Neuronal stem cell (in vitro differentiated cells): ENCODE measurements around the gene LRP10.
A peak's percentile ranks its signal among the peaks of the same experiment; 100 is the strongest.

Source experiments
- DNase-seq: peaks from one replicate; pipeline ENCODE4 v3.0.0-alpha.2; 2013; ENCODE audit warnings: low spot score
- H2AFZ ChIP-seq: one replicate; pipeline ENCODE4 v1.6.1; 2013; ENCODE audit warnings: mild to moderate bottlenecking, low read length, inconsistent platforms
- H2AK5ac ChIP-seq: 2 replicates; pipeline ENCODE4 v1.6.1; 2013; ENCODE audit warnings: low read depth, mild to moderate bottlenecking, inconsistent platforms, low read length, moderate library complexity, mixed read lengths
- H2BK120ac ChIP-seq: 2 replicates; pipeline ENCODE4 v1.6.1; 2013; ENCODE audit warnings: low read depth, mild to moderate bottlenecking, inconsistent platforms, low read length, moderate library complexity, mixed read lengths
- H2BK12ac ChIP-seq: one replicate; pipeline ENCODE4 v1.6.1; 2013; ENCODE audit warnings: low read length, inconsistent platforms
- H2BK15ac ChIP-seq: 2 replicates; pipeline ENCODE4 v1.6.1; 2013; ENCODE audit warnings: mild to moderate bottlenecking, low read length, inconsistent platforms, mixed read lengths
- H2BK5ac ChIP-seq: one replicate; pipeline ENCODE4 v1.6.1; 2013; ENCODE audit warnings: inconsistent platforms, mild to moderate bottlenecking, low read length, moderate library complexity
- H3K14ac ChIP-seq: one replicate; pipeline ENCODE4 v1.6.1; 2013; ENCODE audit warnings: low read length, inconsistent platforms
- H3K18ac ChIP-seq: 2 replicates; pipeline ENCODE4 v1.6.1; 2013; ENCODE audit warnings: low read length, inconsistent platforms
- H3K23ac ChIP-seq: 2 replicates; pipeline ENCODE4 v1.6.1; 2013; ENCODE audit warnings: low read depth, mild to moderate bottlenecking, mixed read lengths, low read length, inconsistent platforms; ENCODE audit not compliant: poor library complexity
- H3K27ac ChIP-seq: replicated peaks from 3 replicates; pipeline ENCODE4 v1.5.1; 2013; ENCODE audit warnings: low read length, inconsistent platforms
- H3K27me3 ChIP-seq, 3 experiments: 2 replicates each; pipeline ENCODE4 v1.6.1; 2013; ENCODE audit warnings: low read length in 3 of 3, mild to moderate bottlenecking in 2 of 3, inconsistent platforms in 1 of 3, low read depth in 1 of 3, mixed read lengths in 1 of 3, moderate library complexity in 1 of 3; ENCODE audit not compliant: control insufficient read depth in 3 of 3, insufficient read depth in 3 of 3
- H3K36me3 ChIP-seq, 2 donors: replicated peaks in 1 of 2; 2 replicates each; pipeline ENCODE4 v1.6.1; 2013; ENCODE audit warnings: low read length in 2 of 2; ENCODE audit not compliant: control insufficient read depth in 2 of 2, insufficient read depth in 2 of 2
- H3K4ac ChIP-seq: 2 replicates; pipeline ENCODE4 v1.6.1; 2013; ENCODE audit warnings: inconsistent platforms, mild to moderate bottlenecking, low read length, moderate library complexity
- H3K4me1 ChIP-seq, 2 donors: 1 replicate in 1 of 2; 2 replicates in 1 of 2; pipeline ENCODE4 v1.6.1; 2013; ENCODE audit warnings: low read length in 2 of 2, low read depth in 1 of 2; ENCODE audit not compliant: control insufficient read depth in 2 of 2, insufficient read depth in 1 of 2
- H3K4me2 ChIP-seq: one replicate; pipeline ENCODE4 v1.6.1; 2013; ENCODE audit warnings: mild to moderate bottlenecking, low read length, inconsistent platforms; ENCODE audit not compliant: insufficient read depth, poor library complexity, severe bottlenecking
- H3K4me3 ChIP-seq, 2 donors: 2 replicates each; pipeline ENCODE4 v1.5.1; 2013; ENCODE audit warnings: low read length in 2 of 2, mild to moderate bottlenecking in 2 of 2, inconsistent platforms in 1 of 2, moderate library complexity in 1 of 2
- H3K79me1 ChIP-seq: one replicate; pipeline ENCODE4 v1.6.1; 2013; ENCODE audit warnings: low read depth, mild to moderate bottlenecking, inconsistent platforms, low read length, moderate library complexity
- H3K9ac ChIP-seq: one replicate; pipeline ENCODE4 v1.6.1; 2013; ENCODE audit warnings: mild to moderate bottlenecking, low read depth, low read length, inconsistent platforms; ENCODE audit not compliant: poor library complexity
- H3K9me3 ChIP-seq, 2 donors: replicated peaks in 1 of 2; 2 replicates each; pipeline versions ENCODE3 to v1.6.1; 2013; ENCODE audit warnings: low read length in 2 of 2, mild to moderate bottlenecking in 2 of 2, inconsistent platforms in 1 of 2, low read depth in 1 of 2, mixed read lengths in 1 of 2, moderate library complexity in 1 of 2; ENCODE audit not compliant: control insufficient read depth in 2 of 2, insufficient read depth in 1 of 2
- H4K8ac ChIP-seq: one replicate; pipeline ENCODE4 v1.6.1; 2013; ENCODE audit warnings: low read depth, mild to moderate bottlenecking, inconsistent platforms, low read length, moderate library complexity
- H4K91ac ChIP-seq: one replicate; pipeline ENCODE4 v1.6.1; 2013; ENCODE audit warnings: low read length, low read depth, mild to moderate bottlenecking, inconsistent platforms; ENCODE audit not compliant: poor library complexity
- WGBS, 2 donors: extraction: QIAGEN DNeasy Blood & Tissue Kit; methylation state at CpG; one replicate each; pipeline ENCODE4 v1.1.7; 2013; ENCODE audit warnings: missing lambda C conversion rate in 2 of 2, mixed read lengths in 1 of 2; ENCODE audit not compliant: insufficient read length in 2 of 2, insufficient replicate concordance in 1 of 2; ENCODE audit errors: extremely low coverage in 2 of 2; 5-methylcytosine and 5-hydroxymethylcytosine counted together

LRP10 gene

DNA sequence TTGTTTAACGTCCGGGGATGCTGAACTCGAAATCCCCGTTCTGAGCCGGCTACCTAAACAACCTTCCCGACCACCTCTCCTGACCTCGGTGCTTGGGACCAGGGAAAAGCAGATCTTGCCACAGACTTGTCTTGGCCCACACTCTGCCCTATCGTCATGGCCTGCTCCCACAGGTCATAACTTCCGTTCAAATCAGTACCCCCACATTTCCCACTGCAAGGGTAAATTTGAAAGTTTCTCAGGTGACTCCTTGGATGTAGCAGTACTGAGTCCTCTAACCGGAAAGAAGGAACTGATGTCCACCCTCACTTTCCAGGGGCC, 48.0 kb downstream of the LRP10 start:
- no CpG with 5 or more reads among the region's 10 CpGs for WGBS, 2 donors
- H3K4me3 ChIP-seq: peak overlapping the region; percentile 32 to 56
- H4K91ac ChIP-seq: no peak overlapping the region
- H4K8ac ChIP-seq: no peak overlapping the region
- no peaks in the 10 kb centered on the region for H3K27me3 ChIP-seq
- H3K27ac ChIP-seq: peak overlapping the region; percentile 71
- peaks cover 6% of the 10 kb centered on the region in 2 donors for H3K4me1 ChIP-seq
- H2AFZ ChIP-seq: peak overlapping the region; percentile 53
- no peak overlapping the region for H2BK15ac ChIP-seq
- peaks cover 3% of the 10 kb centered on the region for H3K79me1 ChIP-seq
- no peak for DNase-seq
- H3K4ac ChIP-seq: no peak overlapping the region
- H3K23ac ChIP-seq: no peak overlapping the region
- peak overlapping the region; percentile 9 for H3K18ac ChIP-seq
- no peak overlapping the region for H2AK5ac ChIP-seq
- peak overlapping the region; percentile 63 for H3K4me2 ChIP-seq
- H3K36me3 ChIP-seq: peaks cover 35 to 76% of the 10 kb centered on the region in 2 donors
- H3K14ac ChIP-seq: no peak overlapping the region
- H2BK120ac ChIP-seq: no peak overlapping the region
- no peak overlapping the region for H2BK5ac ChIP-seq
- peak overlapping the region; percentile 71 for H3K9ac ChIP-seq
- no peaks in the 10 kb centered on the region for H3K9me3 ChIP-seq
- no peak overlapping the region for H2BK12ac ChIP-seq

DNA sequence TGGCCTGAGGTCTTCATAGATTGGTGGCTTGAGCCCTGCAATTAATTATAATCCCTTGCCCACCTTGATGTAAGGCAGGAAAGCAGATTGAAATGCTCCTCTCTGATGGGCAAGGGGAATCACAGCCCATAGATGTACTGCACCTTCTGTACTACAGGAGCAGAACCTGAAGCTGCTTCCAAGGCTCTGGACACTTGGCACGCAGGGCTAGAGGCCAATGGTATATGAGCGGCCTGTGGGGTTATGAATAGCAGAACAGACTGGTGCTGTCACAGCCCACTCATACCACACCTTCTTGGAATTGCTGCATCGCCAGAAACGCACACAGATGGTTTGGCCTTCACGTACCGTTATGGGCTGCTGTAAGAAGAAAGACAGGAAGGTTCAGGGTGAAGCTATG, 49.2 kb downstream of the LRP10 start:
- Histone ChIP-seq H4K8ac (no peak overlapping the region), H3K4me3 (peak overlapping the region in 1 of 2 donors; percentile 65), H2AK5ac (no peak overlapping the region), H3K4me1 (peaks cover 6% of the 10 kb centered on the region in 2 donors), H3K36me3 (peaks cover 38 to 79% of the 10 kb centered on the region in 2 donors), H2AFZ (no peak overlapping the region), H3K9me3 (no peaks in the 10 kb centered on the region), H3K27me3 (no peaks in the 10 kb centered on the region), H2BK15ac (no peak overlapping the region), H2BK12ac (no peak overlapping the region), H4K91ac (no peak overlapping the region), H3K79me1 (peaks cover 3% of the 10 kb centered on the region), H3K14ac (no peak overlapping the region), H3K23ac (no peak overlapping the region), H3K4ac (no peak overlapping the region), H3K9ac (no peak overlapping the region), H2BK5ac (no peak overlapping the region), H3K18ac (no peak overlapping the region), H3K27ac (no peak overlapping the region), H3K4me2 (no peak overlapping the region), H2BK120ac (no peak overlapping the region)
- DNase-seq: no peak
- no CpG with 5 or more reads among the region's 6 CpGs for WGBS, 2 donors

DNA sequence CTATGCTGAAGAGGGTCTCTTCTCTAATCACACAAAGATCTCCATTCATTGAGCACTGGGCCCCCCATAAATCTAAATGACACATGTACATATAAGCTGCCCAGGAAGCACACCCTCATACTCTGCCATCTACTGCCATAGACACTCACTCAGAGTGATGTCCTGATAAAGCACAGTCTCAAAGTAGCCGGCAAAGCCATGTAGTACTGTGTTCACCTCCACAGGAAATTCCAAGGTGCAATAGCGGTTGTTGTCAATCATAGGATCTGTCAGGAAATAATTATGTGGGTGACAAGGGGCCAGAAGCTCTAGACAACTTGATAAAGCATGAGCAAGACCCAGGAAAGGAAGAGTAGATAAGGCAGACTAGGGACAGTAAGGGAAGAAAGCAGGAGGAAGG, 50.8 kb downstream of the LRP10 start:
- no CpG with 5 or more reads among the region's 2 CpGs for WGBS, 2 donors
- H3K9ac ChIP-seq: no peak overlapping the region
- H3K4ac ChIP-seq: no peak overlapping the region
- no peak overlapping the region for H2AFZ ChIP-seq
- H3K9me3 ChIP-seq: no peaks in the 10 kb centered on the region
- no peak overlapping the region for H2BK5ac ChIP-seq
- no peak overlapping the region for H2AK5ac ChIP-seq
- no peak overlapping the region for H3K14ac ChIP-seq
- H3K4me2 ChIP-seq: no peak overlapping the region
- H3K36me3 ChIP-seq: peaks cover 50 to 79% of the 10 kb centered on the region in 2 donors
- DNase-seq: no peak
- H2BK12ac ChIP-seq: no peak overlapping the region
- no peak overlapping the region for H4K91ac ChIP-seq
- H3K27me3 ChIP-seq: no peaks in the 10 kb centered on the region
- no peak overlapping the region for H3K23ac ChIP-seq
- H3K18ac ChIP-seq: no peak overlapping the region
- no peak overlapping the region for H4K8ac ChIP-seq
- no peaks in the 10 kb centered on the region for H3K79me1 ChIP-seq
- peaks cover 6% of the 10 kb centered on the region in 2 donors for H3K4me1 ChIP-seq
- H3K4me3 ChIP-seq: no peak overlapping the region
- H2BK15ac ChIP-seq: no peak overlapping the region
- H2BK120ac ChIP-seq: no peak overlapping the region
- H3K27ac ChIP-seq: no peak overlapping the region

DNA sequence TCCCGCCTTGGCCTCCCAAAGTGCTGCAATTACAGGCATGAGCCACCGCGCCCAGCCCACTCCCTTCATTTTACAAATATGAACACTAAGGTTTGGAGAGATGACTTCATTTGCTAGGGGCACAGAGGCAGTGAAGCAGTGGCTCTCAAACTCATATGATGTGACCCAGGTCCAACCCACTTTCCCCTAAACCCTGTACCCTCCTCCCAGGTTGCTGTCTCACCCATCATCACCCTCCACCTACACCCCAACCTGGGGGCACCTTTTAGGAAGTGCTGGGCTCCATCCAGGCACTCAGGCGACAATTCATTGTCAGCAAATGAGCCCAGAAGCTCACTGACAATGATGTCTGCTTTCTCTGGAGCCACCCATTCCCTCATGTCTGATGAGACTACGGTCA, 52.2 kb downstream of the LRP10 start:
- Histone ChIP-seq H3K27me3 (no peaks in the 10 kb centered on the region), H2BK15ac (no peak overlapping the region), H3K18ac (no peak overlapping the region), H4K8ac (no peak overlapping the region), H2BK120ac (no peak overlapping the region), H3K14ac (no peak overlapping the region), H3K4me3 (no peak overlapping the region), H3K79me1 (no peaks in the 10 kb centered on the region), H2AFZ (no peak overlapping the region), H4K91ac (no peak overlapping the region), H2BK12ac (no peak overlapping the region), H3K9me3 (no peaks in the 10 kb centered on the region), H3K36me3 (peaks cover 52 to 81% of the 10 kb centered on the region in 2 donors), H2BK5ac (no peak overlapping the region), H3K9ac (no peak overlapping the region), H2AK5ac (no peak overlapping the region), H3K27ac (no peak overlapping the region), H3K4me2 (no peak overlapping the region), H3K4me1 (peaks cover 8 to 10% of the 10 kb centered on the region in 2 donors), H3K23ac (no peak overlapping the region), H3K4ac (no peak overlapping the region)
- WGBS, 2 donors: no CpG with 5 or more reads among the region's 5 CpGs
- no peak for DNase-seq
